IgD-negative memory B cell (primary cell): ENCODE data around the gene RIN3. TPM values are rescaled to one million over a fixed set of nuclear protein-coding genes. Genes with fewer than 3 reads are reported as not detected.

ENCODE experiments used
- H3K27ac Mint-ChIP-seq, 3 donors: one replicate each; pipeline ENCODE4 v1.8.0; 2020 to 2022; ENCODE audit warnings: mild to moderate bottlenecking in 3 of 3, mixed read lengths in 3 of 3, moderate library complexity in 1 of 3
- H3K27me3 Mint-ChIP-seq: one replicate; pipeline ENCODE4 v1.8.0; 2021; ENCODE audit warnings: mixed read lengths
- H3K36me3 Mint-ChIP-seq: one replicate; pipeline ENCODE4 v1.8.0; 2020; ENCODE audit warnings: mild to moderate bottlenecking, mixed read lengths
- H3K4me1 Mint-ChIP-seq, 3 donors: one replicate each; pipeline ENCODE4 v1.8.0; 2020 to 2022; ENCODE audit warnings: mixed read lengths in 3 of 3, mild to moderate bottlenecking in 1 of 3
- H3K4me3 Mint-ChIP-seq, 4 donors: one replicate each; pipeline ENCODE4 v1.8.0; 2020 to 2022; ENCODE audit warnings: mild to moderate bottlenecking in 4 of 4, mixed read lengths in 4 of 4, moderate library complexity in 3 of 4
- H3K9me3 Mint-ChIP-seq, 3 donors: one replicate each; pipeline ENCODE4 v1.8.0; 2020 to 2021; ENCODE audit warnings: mixed read lengths in 3 of 3, mild to moderate bottlenecking in 1 of 3
- polyA plus RNA-seq: library from polyadenylated mRNA; unstranded; fragments of 300-500 nt; fragmentation: Illumina TruSeq; gene quantifications from one replicate; pipeline ENCODE4 v1.2.3, GENCODE V29; 2021

RIN3 gene
- polyA plus RNA-seq, 1 donor from 2014 or later = 29.4 TPM

GRCh38 chr14:92558319-92558718 lies 44.7 kb downstream of the RIN3 start:
- H3K36me3 Mint-ChIP-seq = peaks cover 4% of the 10 kb centered on the region
- H3K27me3 Mint-ChIP-seq = peaks cover 13% of the 10 kb centered on the region
- peaks cover 13 to 18% (median 15%) of the 10 kb centered on the region in 3 donors for H3K4me1 Mint-ChIP-seq
- H3K9me3 Mint-ChIP-seq = no peaks in the 10 kb centered on the region
- H3K4me3 Mint-ChIP-seq = no peak overlapping the region
- no peak overlapping the region for H3K27ac Mint-ChIP-seq

GRCh38 chr14:92559486-92559885 lies 45.9 kb downstream of the RIN3 start:
- Mint-ChIP-seq H3K4me3 (no peak overlapping the region), H3K27me3 (peaks cover 13% of the 10 kb centered on the region), H3K36me3 (peaks cover 4% of the 10 kb centered on the region), H3K27ac (peak overlapping the region in 1 of 3 donors; percentile 77), H3K4me1 (peaks cover 15 to 23% (median 21%) of the 10 kb centered on the region in 3 donors), H3K9me3 (no peaks in the 10 kb centered on the region)

- H3K4me3 Mint-ChIP-seq = no peak overlapping the region
- peaks cover 11 to 19% (median 17%) of the 10 kb centered on the region in 3 donors for H3K4me1 Mint-ChIP-seq
- H3K27me3 Mint-ChIP-seq = peaks cover 11% of the 10 kb centered on the region
- no peak overlapping the region for H3K27ac Mint-ChIP-seq
- H3K9me3 Mint-ChIP-seq = no peaks in the 10 kb centered on the region
- peaks cover 4% of the 10 kb centered on the region for H3K36me3 Mint-ChIP-seq
Observed at GRCh38 chr14:92560106-92560865, 46.7 kb downstream of the RIN3 start.

- Mint-ChIP-seq H3K9me3 (peaks cover 0 to 4% (median 2%) of the 10 kb centered on the region in 3 donors), H3K4me3 (no peak overlapping the region), H3K27ac (no peak overlapping the region), H3K27me3 (no peaks in the 10 kb centered on the region), H3K36me3 (peaks cover 3% of the 10 kb centered on the region), H3K4me1 (peaks cover 4 to 6% (median 6%) of the 10 kb centered on the region in 3 donors)
Observed at GRCh38 chr14:92561906-92562479, 48.4 kb downstream of the RIN3 start.

DNA sequence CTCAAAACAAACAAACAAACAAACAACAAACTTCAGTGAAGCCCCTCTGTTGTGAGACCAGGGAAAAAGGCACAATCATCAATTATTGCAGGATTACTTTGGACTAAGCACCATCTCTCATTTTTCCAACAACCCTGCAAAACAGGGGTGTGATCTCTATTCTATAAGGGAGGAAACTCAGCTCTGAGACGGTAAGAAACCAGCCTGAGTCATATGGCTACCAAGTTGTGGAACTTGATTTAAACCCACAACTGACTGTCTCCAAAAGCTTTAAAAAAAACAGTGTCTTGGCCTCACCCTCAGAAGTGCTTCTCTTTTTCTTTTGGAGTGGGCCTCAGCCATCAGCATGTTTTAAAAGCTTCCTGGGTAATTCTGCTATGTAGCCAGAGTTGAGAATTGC lies 49.8 kb downstream of the RIN3 start:
- Mint-ChIP-seq H3K4me1 (peaks cover 6 to 11% (median 8%) of the 10 kb centered on the region in 3 donors), H3K27ac (peak overlapping the region in 1 of 3 donors; percentile 43), H3K36me3 (peaks cover 3% of the 10 kb centered on the region), H3K4me3 (no peak overlapping the region), H3K27me3 (no peaks in the 10 kb centered on the region), H3K9me3 (peaks cover 0 to 5% (median 4%) of the 10 kb centered on the region in 3 donors)

DNA sequence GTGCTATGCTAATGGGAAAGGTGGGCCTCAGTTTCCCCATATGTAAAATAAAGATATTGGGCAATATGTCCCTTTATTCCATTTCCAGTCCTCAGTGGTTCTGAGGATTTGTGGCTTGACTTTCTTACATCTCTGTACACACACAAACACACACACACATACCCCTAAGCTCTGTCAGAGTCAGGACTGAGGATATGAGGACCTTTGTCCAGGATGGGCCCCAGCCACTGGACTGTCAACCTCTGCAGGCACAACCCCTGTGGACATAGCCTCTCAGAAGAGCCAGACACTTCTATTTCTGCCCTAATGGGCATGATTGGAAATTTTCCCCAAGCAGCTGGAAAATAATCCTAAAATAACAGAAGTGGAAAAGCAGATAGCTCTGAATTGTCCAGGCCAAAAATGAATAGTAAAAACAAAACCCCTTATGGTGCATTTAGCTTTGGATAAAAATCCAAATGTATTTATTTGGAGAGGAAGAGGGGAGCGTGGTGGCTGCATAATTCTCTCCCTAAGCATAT lies 50.2 kb downstream of the RIN3 start:
- Mint-ChIP-seq H3K27me3 (no peaks in the 10 kb centered on the region), H3K4me3 (no peak overlapping the region), H3K27ac (peak overlapping the region in 2 of 3 donors; percentile 28 to 43), H3K9me3 (peaks cover 0 to 5% (median 4%) of the 10 kb centered on the region in 3 donors), H3K4me1 (peaks cover 6 to 16% (median 11%) of the 10 kb centered on the region in 3 donors), H3K36me3 (peaks cover 3% of the 10 kb centered on the region)

DNA sequence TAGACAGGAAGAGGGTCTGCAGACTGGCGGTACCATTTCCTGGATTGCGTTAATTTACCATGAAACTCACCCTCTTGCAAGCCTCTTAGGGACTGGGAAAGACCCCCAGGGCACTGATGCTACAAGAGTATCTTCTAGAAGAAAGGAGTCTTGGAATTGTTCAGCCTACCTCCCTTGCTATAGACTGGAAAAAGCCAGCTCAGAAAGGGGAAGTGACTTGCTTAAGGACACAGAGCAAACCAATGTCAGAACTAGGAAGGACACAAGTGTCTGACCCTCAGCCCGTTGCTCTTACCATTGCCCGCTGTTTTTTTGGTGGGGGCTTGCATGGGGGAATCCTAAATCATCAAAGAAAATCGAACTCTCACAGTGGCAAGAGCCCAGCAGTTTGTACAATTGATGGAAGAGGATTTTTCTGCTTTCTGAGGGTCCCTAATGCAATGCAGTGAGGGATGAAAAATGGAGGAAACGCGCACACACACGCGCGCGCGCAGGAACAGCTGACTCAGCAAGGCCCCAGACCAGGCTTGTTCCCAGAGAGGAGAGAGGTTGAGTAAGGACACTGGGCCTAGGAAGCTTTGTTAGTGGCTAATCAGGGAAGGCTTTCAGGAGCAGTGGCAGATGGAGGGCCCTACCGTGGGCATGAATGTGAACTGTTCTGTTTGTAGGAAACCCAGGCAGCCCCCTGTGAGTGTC lies 50.9 kb downstream of the RIN3 start:
- Mint-ChIP-seq H3K4me3 (no peak overlapping the region), H3K27me3 (no peaks in the 10 kb centered on the region), H3K4me1 (peaks cover 13 to 23% (median 15%) of the 10 kb centered on the region in 3 donors), H3K27ac (peak overlapping the region in 2 of 3 donors; percentile 28 to 64), H3K36me3 (peaks cover 2% of the 10 kb centered on the region), H3K9me3 (peaks cover 0 to 5% (median 4%) of the 10 kb centered on the region in 3 donors)

GRCh38 chr14:92565040-92565717 lies 51.6 kb downstream of the RIN3 start:
- Mint-ChIP-seq H3K36me3 (no peaks in the 10 kb centered on the region), H3K27ac (no peak overlapping the region), H3K4me1 (peaks cover 13 to 24% (median 15%) of the 10 kb centered on the region in 3 donors), H3K9me3 (peaks cover 0 to 5% (median 4%) of the 10 kb centered on the region in 3 donors), H3K4me3 (no peak overlapping the region), H3K27me3 (no peaks in the 10 kb centered on the region)

DNA sequence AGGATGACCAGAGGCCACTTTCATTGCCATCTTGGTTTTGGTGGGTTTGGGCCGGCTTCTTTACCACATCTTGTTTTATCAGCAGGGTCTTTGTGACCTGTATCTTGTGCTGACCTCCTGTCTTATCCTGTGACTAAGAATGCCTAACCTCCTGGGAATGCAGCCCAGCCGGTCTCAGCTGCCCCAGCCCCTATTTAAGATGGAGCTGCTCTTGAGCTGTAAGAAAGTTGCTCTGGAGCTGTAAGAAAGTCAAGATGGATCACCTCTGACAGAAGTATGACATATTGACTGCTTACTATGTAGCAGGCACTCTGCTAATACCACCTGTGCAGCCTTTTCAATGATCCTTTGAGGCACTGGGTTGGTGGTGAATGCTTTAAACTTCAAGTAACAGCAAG lies 52.1 kb downstream of the RIN3 start:
- H3K9me3 Mint-ChIP-seq = peaks cover 0 to 5% (median 4%) of the 10 kb centered on the region in 3 donors
- H3K27ac Mint-ChIP-seq = no peak overlapping the region
- H3K4me3 Mint-ChIP-seq = no peak overlapping the region
- H3K27me3 Mint-ChIP-seq = no peaks in the 10 kb centered on the region
- H3K36me3 Mint-ChIP-seq = no peaks in the 10 kb centered on the region
- H3K4me1 Mint-ChIP-seq = peaks cover 13 to 24% (median 15%) of the 10 kb centered on the region in 3 donors

DNA sequence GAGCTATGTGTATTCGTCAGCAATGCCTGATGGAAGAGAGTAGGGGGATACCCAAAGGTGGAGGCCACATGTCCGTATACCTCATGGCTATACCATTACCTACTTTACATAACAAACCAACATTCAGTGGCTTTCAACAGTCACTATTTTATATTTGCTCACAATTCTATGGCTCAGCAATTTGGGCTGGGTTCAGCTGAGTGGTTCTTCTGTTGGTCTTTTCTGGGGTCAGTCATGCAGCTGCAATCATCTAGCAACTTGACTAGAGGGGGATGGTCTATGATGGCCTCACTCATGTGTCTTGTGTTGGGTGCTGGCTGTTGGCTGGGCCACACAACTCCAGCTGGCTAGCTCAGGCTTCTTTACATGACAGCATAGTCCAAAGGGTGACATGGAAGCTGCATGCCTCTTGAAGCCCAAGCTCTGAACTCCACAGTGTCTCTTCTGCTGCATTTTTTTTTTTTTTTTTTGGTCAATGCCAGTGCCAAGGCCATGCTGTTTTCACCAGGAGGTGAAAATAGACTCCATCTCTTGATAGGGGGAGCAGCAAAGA lies 53.7 kb downstream of the RIN3 start:
- peaks cover 3% of the 10 kb centered on the region for H3K36me3 Mint-ChIP-seq
- H3K27me3 Mint-ChIP-seq = no peaks in the 10 kb centered on the region
- no peak overlapping the region for H3K27ac Mint-ChIP-seq
- H3K4me1 Mint-ChIP-seq = peaks cover 13 to 24% (median 13%) of the 10 kb centered on the region in 3 donors
- H3K4me3 Mint-ChIP-seq = peak overlapping the region in 1 of 4 donors; percentile 49
- peaks cover 0 to 5% (median 4%) of the 10 kb centered on the region in 3 donors for H3K9me3 Mint-ChIP-seq

- H3K27me3 Mint-ChIP-seq = no peaks in the 10 kb centered on the region
- H3K9me3 Mint-ChIP-seq = peaks cover 0 to 5% (median 4%) of the 10 kb centered on the region in 3 donors
- peaks cover 6% of the 10 kb centered on the region for H3K36me3 Mint-ChIP-seq
- peak overlapping the region; percentile 83 to 100 (median 97) for H3K27ac Mint-ChIP-seq
- peaks cover 7 to 20% (median 11%) of the 10 kb centered on the region in 3 donors for H3K4me1 Mint-ChIP-seq
- peak overlapping the region; percentile 38 to 91 (median 83) for H3K4me3 Mint-ChIP-seq
Observed at GRCh38 chr14:92568621-92569479, 55.3 kb downstream of the RIN3 start.

DNA sequence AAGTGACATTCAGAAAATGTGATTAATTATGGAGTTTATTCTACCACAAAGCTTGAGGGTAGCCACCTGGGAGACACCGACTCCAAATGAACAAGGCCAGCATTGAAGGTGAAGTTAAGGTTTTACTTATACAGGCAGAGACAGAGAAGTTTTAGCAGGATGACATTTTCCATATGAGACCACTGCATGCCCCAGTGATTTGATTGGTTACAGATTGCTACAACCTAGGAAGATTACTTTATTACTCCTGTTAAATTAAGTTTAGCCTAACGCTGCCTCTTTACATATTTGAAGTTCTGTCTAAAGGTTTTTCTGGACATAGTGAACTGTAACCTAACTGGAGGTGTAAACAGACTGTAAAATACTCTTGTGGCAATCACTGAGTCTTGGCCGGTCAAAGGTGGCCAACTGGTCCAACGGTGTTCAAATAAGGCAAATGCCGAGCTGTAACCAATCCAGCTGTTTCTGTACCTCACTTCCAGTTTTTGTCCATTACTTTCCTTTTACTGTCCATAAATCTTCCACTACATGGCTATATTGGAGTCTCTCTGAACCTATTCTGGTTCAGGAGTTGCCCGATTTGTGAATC lies 57.2 kb downstream of the RIN3 start:
- Mint-ChIP-seq H3K9me3 (peaks cover 0 to 5% (median 4%) of the 10 kb centered on the region in 3 donors), H3K27me3 (no peaks in the 10 kb centered on the region), H3K4me3 (no peak overlapping the region), H3K36me3 (peaks cover 6% of the 10 kb centered on the region), H3K4me1 (peaks cover 7 to 18% (median 14%) of the 10 kb centered on the region in 3 donors), H3K27ac (peak overlapping the region in 1 of 3 donors; percentile 64)

DNA sequence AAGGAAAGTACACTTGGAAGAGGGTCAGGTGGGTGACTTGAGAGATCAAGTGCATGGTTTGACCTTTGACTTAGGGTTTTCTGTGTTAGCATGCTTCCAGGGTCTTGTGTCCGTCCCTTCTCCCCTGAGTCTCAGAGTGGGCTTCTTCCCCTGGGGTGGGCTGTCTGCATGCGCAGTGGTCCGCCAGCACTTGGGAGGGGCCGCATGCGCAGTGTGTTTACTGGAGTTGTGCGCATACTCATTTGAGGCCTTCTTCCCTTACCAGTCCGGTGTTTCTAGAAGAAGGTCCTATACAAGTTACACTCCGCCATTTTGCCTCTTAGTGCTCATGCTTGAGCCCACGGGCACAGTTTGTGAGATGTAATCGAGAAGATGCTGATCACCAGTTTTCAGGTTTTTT lies 58.5 kb downstream of the RIN3 start:
- Mint-ChIP-seq H3K9me3 (peaks cover 0 to 4% (median 0%) of the 10 kb centered on the region in 3 donors), H3K4me1 (peaks cover 13 to 24% (median 22%) of the 10 kb centered on the region in 3 donors), H3K4me3 (peak overlapping the region in 1 of 4 donors; percentile 3), H3K36me3 (peaks cover 6% of the 10 kb centered on the region), H3K27ac (peak overlapping the region in 1 of 3 donors; percentile 26), H3K27me3 (no peaks in the 10 kb centered on the region)
